ENCODE results near the gene SLC30A2. TPM values are rescaled to one million over a fixed set of nuclear protein-coding genes. Genes with fewer than 3 reads are reported as not detected.

The SLC30A2 gene
- total RNA-seq, 1 experiment from 2014 or later, result 0.35 TPM

DNA sequence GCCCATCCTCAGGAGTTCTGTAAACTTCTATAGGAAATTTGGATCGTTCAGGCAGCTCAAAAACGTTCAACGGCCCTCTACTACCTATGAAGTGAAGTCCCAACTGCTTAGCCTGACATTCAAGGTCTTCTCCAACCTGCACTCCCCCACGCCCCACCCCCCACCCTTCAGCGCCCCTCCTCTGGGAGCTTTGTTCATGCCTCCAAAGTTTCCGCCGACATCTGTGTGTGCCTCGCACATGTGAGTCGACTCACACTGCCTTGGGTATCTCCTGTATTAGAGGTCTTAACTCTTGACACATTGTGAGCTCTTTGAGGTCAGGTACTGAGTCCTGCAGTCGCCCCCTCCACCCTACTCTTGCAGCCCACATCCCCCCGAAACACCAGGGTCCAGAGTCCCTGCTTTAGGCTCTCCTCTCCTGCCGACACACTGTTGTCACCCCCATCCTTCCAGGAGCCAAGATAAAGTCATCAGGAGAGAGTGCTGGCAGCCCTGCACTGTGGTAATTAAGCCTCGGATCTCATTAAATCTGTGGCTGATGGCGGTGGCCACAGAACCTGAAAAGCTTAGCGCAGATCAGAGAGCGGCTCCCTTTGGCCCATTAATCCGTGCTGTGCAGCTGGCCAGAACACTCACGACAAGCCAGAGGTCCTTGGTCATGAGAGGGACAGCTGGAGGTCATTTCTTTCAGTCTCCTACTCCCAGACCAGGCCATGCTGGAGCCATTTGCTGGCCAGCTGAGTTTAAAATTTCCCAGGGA, 46.7 kb downstream of the SLC30A2 start:
- Histone ChIP-seq H3K79me2 (ENCODE audit: insufficient read depth, low read length) (no peaks in the 10 kb centered on the region), H2BK15ac (ENCODE audit: low read depth, low read length) (no peak overlapping the region), H3K9me3 (ENCODE audit: control insufficient read depth, low read depth, low read length) (no peaks in the 10 kb centered on the region), H2BK20ac (ENCODE audit: low read depth, low read length, poor library complexity, severe bottlenecking) (no peak overlapping the region), H3K4me2 (ENCODE audit: insufficient read depth, insufficient read length, low read length) (no peak overlapping the region), H4K5ac (ENCODE audit: insufficient read length, low read depth, low read length) (no peak overlapping the region), H3K27me3 (ENCODE audit: insufficient read depth, low read length) (no peaks in the 10 kb centered on the region), H2BK5ac (ENCODE audit: insufficient read length, low read length) (no peak overlapping the region), H3K23me2 (ENCODE audit: insufficient read length, low read depth, low read length, poor library complexity, severe bottlenecking) (peaks cover 5% of the 10 kb centered on the region), H3K23ac (ENCODE audit: insufficient read length, low read depth, low read length) (no peak overlapping the region), H3K27ac (ENCODE audit: insufficient read length, low read depth, low read length) (no peak overlapping the region), H3K9ac (ENCODE audit: extremely low read depth, insufficient read length, low read length) (no peak overlapping the region), H2AK5ac (ENCODE audit: insufficient read length, low read length) (no peak overlapping the region), H4K91ac (ENCODE audit: insufficient read length, low read depth, low read length) (no peak overlapping the region), H3K4ac (ENCODE audit: low read depth, low read length) (no peak overlapping the region), H2BK120ac (ENCODE audit: low read depth, low read length, poor library complexity, severe bottlenecking) (no peak overlapping the region), H3T11ph (ENCODE audit: low read length) (no peak overlapping the region), H3K56ac (ENCODE audit: insufficient read length, low read depth, low read length) (no peak overlapping the region), H3K79me1 (ENCODE audit: insufficient read depth, low read depth, low read length, poor library complexity, severe bottlenecking) (no peaks in the 10 kb centered on the region), H2AFZ (ENCODE audit: low read length) (peak overlapping the region; percentile 71), H4K20me1 (ENCODE audit: control insufficient read depth, insufficient read depth, insufficient read length) (no peaks in the 10 kb centered on the region), H2BK12ac (ENCODE audit: insufficient read length, low read depth, low read length) (no peak overlapping the region), H4K8ac (replicated peaks; ENCODE audit: insufficient read length, low read depth, low read length) (no peak overlapping the region), H3K14ac (ENCODE audit: insufficient read depth, low read length) (no peak overlapping the region), H3K4me1 (ENCODE audit: insufficient read depth, low read length) (peaks cover 8% of the 10 kb centered on the region; the same call in 1 of the 2 replicates), H3K18ac (ENCODE audit: insufficient read length, low read depth, low read length) (no peak overlapping the region)
- peak overlapping the region in 1 of 3 experiments; percentile 60; a peak in 1 of 7 replicates for H3K27ac Mint-ChIP-seq
- H3K36me3 Mint-ChIP-seq (ENCODE audit: insufficient read depth in 1 of 3, low read depth in 3 of 3), result no peaks in the 10 kb centered on the region; a peak in 1 of 7 replicates
- peaks cover 3% of the 10 kb centered on the region for H3K27me3 Mint-ChIP-seq (ENCODE audit: low read depth)
- no peaks in the 10 kb centered on the region; a peak in 1 of 5 replicates for H3K9me3 Mint-ChIP-seq
- no peak for DNase-seq
- WGBS (ENCODE audit: extremely low coverage, insufficient read length, low lambda C conversion rate), result no CpG with 5 or more reads among the region's 18 CpGs
- peak overlapping the region in 1 of 2 experiments; percentile 90; a peak in 1 of 5 replicates for H3K4me3 Mint-ChIP-seq
- TF ChIP-seq, protein P1, sequence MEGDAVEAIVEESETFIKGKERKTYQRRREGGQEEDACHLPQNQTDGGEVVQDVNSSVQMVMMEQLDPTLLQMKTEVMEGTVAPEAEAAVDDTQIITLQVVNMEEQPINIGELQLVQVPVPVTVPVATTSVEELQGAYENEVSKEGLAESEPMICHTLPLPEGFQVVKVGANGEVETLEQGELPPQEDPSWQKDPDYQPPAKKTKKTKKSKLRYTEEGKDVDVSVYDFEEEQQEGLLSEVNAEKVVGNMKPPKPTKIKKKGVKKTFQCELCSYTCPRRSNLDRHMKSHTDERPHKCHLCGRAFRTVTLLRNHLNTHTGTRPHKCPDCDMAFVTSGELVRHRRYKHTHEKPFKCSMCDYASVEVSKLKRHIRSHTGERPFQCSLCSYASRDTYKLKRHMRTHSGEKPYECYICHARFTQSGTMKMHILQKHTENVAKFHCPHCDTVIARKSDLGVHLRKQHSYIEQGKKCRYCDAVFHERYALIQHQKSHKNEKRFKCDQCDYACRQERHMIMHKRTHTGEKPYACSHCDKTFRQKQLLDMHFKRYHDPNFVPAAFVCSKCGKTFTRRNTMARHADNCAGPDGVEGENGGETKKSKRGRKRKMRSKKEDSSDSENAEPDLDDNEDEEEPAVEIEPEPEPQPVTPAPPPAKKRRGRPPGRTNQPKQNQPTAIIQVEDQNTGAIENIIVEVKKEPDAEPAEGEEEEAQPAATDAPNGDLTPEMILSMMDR (conservative IDR thresholded peaks at IDR 0.05), result no peak
- peaks cover 17 to 28% of the 10 kb centered on the region in 2 experiments for H3K4me1 Mint-ChIP-seq
